Gastrocnemius medialis (tissue), 4 donors: ENCODE measurements around the gene FOXB1. TPM values are rescaled to one million over a fixed set of nuclear protein-coding genes. Genes with fewer than 3 reads are reported as not detected.

Experiments
- ATAC-seq, 2 donors: fragments of 150-250 bp; one replicate each; pipeline ENCODE4 v1.9.1; 2016
- DNase-seq, 2 donors: peaks; one replicate each; pipeline ENCODE4 v3.0.0-alpha.2; 2019
- H3K27ac ChIP-seq, 4 donors: fragments of 200-600 bp; sonication (generic); 1 replicate in 1 of 4; 2 replicates in 3 of 4; pipeline ENCODE4 v1.5.1; 2016 to 2018; ENCODE audit warnings: mild to moderate bottlenecking in 2 of 4, moderate library complexity in 1 of 4
- H3K27me3 ChIP-seq, 3 donors: fragments of 200-600 bp; sonication (generic) in 2 of 3; 1 replicate in 1 of 3; 2 replicates in 2 of 3; pipeline versions ENCODE4 v1.5.1 to v1.6.0; 2016 to 2019; ENCODE audit warnings: mild to moderate bottlenecking in 1 of 3, moderate library complexity in 1 of 3
- H3K36me3 ChIP-seq, 2 donors: fragments of 200-600 bp; sonication (generic) in 1 of 2; one replicate each; pipeline ENCODE4 v1.5.1; 2017 to 2018
- H3K4me1 ChIP-seq, 2 donors: fragments of 200-600 bp; sonication (generic) in 1 of 2; one replicate each; pipeline ENCODE4 v1.5.1; 2016 to 2017; ENCODE audit warnings: mild to moderate bottlenecking in 2 of 2
- H3K4me3 ChIP-seq, 4 donors: fragments of 200-600 bp; sonication (generic) in 3 of 4; 1 replicate in 1 of 4; 2 replicates in 3 of 4; pipeline ENCODE4 v1.5.1; 2016 to 2019; ENCODE audit warnings: mild to moderate bottlenecking in 2 of 4
- H3K9me3 ChIP-seq, 3 donors: fragments of 200-600 bp; sonication (generic) in 2 of 3; 1 replicate in 1 of 3; 2 replicates in 2 of 3; pipeline ENCODE4 v1.5.1; 2016 to 2019
- POLR2A ChIP-seq, 2 donors: fragments of 450-650 bp; IDR thresholded peaks; one replicate each; pipeline ENCODE4 v1.6.1; 2017; ENCODE audit warnings: antibody characterized with exemption in 2 of 2, mild to moderate bottlenecking in 2 of 2, moderate library complexity in 2 of 2
- in situ Hi-C, 4 donors: fragments of 200-750 bp; cut with MboI; loops; one replicate each; pipeline versions ENCODE4 v1.15.0 to v1.8.0; 2017; ENCODE audit warnings: low sequenced_read_pairs in 4 of 4
- intact Hi-C: fragments of 100-400 bp; cut with DNase I; formaldehyde crosslinking; loops from one replicate; pipeline ENCODE4 v1.15.1; 2023; ENCODE audit warnings: low total_unique reads
- total RNA-seq, 4 donors: library from RNA; depleted of rRNA; stranded (reverse); fragments of >200 nt; gene quantifications; one replicate each; pipeline versions ENCODE4 v1.1.0 to v1.2.3, GENCODE V29; 2016
- TF ChIP-seq, protein P1 (sequence below), 5 experiments: fragments of 450-650 bp in 3 of 5; fragments of 200-600 bp in 2 of 5; sonication (generic) in 2 of 5; IDR thresholded peaks in 4 of 5; conservative IDR thresholded peaks in 1 of 5; 1 replicate in 4 of 5; 2 replicates in 1 of 5; pipeline ENCODE4 v1.5.1; 2016 to 2019; ENCODE audit warnings: antibody characterized with exemption in 5 of 5, mild to moderate bottlenecking in 3 of 5, moderate library complexity in 3 of 5

Gene FOXB1
- total RNA-seq, 4 donors from 2014 or later, result not detected

DNA sequence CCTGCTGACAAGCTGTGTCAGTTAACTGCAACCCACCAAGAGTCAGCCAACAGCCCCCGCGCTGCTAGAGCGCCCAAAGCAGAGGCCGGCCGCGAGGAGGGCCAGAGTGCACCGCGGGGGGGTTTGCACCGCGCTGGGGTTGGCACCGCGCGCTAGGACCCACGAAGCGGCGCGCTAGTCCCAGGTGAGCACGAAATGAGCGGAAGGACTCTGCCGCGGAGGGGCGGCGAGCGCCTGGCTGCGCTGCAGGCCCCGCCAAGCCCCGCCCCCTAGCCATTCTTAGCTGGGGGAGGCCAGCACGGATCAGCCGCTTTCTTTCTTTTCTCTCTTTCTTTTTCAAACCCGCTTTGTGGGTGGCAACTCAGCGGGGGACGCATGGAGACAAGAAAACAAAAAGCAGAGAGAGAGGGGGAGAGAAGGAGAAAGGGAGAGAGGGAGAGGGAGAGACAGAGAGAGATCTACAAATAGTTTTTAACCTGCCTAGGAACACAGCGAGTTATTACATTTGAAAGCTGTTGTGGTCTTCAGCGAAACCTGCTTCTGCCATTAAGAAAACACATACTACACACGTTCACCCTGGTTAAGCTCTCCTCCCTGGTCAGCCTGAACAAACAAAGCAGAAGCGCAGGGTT is 6.9 kb upstream of the FOXB1 start:
- intact Hi-C loops, result no loop called here

DNA sequence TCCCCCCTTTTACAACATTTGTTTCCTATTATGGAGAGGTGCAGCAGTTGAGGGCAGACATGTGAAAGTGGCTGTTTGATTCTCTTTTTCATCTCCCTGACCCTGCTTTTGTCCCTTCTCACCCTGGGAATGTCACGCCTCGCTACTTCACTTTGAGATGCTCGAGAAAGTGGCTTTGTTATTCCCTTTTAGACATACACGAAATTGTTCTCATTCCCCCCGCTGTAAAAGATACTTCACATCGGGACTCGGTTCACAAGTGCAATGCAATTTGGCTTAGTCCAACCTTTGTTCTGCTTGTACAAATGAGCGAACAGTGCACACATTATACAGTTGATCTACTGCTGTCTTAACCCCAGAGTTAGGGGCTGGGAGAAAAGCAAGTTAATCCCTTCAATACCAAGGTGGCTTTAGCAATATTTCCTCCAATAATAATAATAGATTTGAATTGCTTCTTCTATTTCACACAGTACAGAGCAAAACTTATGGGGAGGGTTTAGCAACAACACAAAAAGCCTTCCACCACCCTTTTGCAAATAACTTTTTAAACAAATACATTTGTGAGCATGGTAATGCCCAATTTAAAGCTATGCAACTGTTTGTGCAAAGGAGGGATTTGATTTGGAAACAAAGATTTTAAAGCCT is 5.7 kb upstream of the FOXB1 start:
- H3K36me3 ChIP-seq, result no peaks in the 10 kb centered on the region
- no peaks in the 10 kb centered on the region for H3K9me3 ChIP-seq
- H3K4me3 ChIP-seq, result no peak overlapping the region
- H3K27me3 ChIP-seq, result peaks cover 99 to 100% (median 100%) of the 10 kb centered on the region in 3 donors
- TF ChIP-seq POLR2A (IDR thresholded peaks at IDR 0.05), result no peak
- TF ChIP-seq, protein P1, sequence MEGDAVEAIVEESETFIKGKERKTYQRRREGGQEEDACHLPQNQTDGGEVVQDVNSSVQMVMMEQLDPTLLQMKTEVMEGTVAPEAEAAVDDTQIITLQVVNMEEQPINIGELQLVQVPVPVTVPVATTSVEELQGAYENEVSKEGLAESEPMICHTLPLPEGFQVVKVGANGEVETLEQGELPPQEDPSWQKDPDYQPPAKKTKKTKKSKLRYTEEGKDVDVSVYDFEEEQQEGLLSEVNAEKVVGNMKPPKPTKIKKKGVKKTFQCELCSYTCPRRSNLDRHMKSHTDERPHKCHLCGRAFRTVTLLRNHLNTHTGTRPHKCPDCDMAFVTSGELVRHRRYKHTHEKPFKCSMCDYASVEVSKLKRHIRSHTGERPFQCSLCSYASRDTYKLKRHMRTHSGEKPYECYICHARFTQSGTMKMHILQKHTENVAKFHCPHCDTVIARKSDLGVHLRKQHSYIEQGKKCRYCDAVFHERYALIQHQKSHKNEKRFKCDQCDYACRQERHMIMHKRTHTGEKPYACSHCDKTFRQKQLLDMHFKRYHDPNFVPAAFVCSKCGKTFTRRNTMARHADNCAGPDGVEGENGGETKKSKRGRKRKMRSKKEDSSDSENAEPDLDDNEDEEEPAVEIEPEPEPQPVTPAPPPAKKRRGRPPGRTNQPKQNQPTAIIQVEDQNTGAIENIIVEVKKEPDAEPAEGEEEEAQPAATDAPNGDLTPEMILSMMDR (IDR thresholded peaks at IDR 0.05 in 4 of 5, conservative IDR thresholded peaks at IDR 0.05 in 1 of 5), result no peak
- DNase-seq, result no peak
- H3K4me1 ChIP-seq, result peaks cover 4 to 18% of the 10 kb centered on the region in 2 donors
- no peak for ATAC-seq
- H3K27ac ChIP-seq, result no peak overlapping the region
- intact Hi-C loops, result no loop called here
- in situ Hi-C loops, result no loop called here

More for the DNA sequence above, 6.9 kb upstream of the FOXB1 start:
- in situ Hi-C loops, result no loop called here
- ATAC-seq, result no peak
- Histone ChIP-seq H3K4me1 (peaks cover 4 to 18% of the 10 kb centered on the region in 2 donors), H3K27me3 (peaks cover 97 to 100% (median 99%) of the 10 kb centered on the region in 3 donors), H3K36me3 (no peaks in the 10 kb centered on the region), H3K4me3 (peak overlapping the region; percentile 25 to 57 (median 32)), H3K9me3 (no peaks in the 10 kb centered on the region), H3K27ac (no peak overlapping the region)
- TF ChIP-seq POLR2A (IDR thresholded peaks at IDR 0.05), result no peak
- TF ChIP-seq, protein P1 (IDR thresholded peaks at IDR 0.05 in 4 of 5, conservative IDR thresholded peaks at IDR 0.05 in 1 of 5), result no peak
- no peak for DNase-seq

DNA sequence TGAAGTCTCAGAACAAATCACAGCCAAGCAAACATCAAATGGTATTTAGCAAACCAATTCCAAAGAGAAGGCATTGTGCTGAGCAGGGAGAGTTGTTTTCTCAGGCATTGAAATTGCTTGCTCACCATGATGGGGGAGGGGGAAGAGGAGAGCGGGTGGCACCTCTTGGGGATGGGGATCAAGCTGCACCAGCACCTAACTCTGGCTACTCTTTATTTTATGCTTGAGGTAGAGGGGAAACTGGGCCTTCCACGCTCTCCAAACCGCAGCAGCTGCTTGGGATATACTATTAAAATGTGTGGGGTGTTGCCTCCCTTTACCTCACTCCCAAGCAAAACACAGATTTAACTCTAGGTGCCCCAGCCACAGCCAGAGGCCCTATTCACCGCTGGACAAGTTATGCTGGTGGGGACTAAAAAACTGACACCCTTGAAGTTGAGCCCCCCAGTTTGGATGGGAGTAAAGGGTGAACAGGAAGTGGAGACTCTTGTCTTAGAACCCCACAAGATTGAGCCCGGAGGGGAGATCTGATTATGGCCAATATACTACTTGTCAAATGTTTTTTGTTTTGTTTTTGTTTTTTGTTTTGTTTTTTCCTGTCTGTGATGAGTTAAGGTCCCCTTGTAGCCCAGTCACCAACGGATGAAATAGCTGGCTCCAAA is 5.0 kb upstream of the FOXB1 start:
- H3K27me3 ChIP-seq, result peaks cover 99 to 100% (median 100%) of the 10 kb centered on the region in 3 donors
- in situ Hi-C loops (no loop called here), intact Hi-C loops (no loop called here)
- TF ChIP-seq POLR2A (IDR thresholded peaks at IDR 0.05), result no peak
- TF ChIP-seq, protein P1 (IDR thresholded peaks at IDR 0.05 in 4 of 5, conservative IDR thresholded peaks at IDR 0.05 in 1 of 5), result no peak
- no peak overlapping the region for H3K4me3 ChIP-seq
- no peaks in the 10 kb centered on the region for H3K9me3 ChIP-seq
- no peaks in the 10 kb centered on the region for H3K36me3 ChIP-seq
- no peak for ATAC-seq
- H3K4me1 ChIP-seq, result peaks cover 7 to 24% of the 10 kb centered on the region in 2 donors
- no peak overlapping the region for H3K27ac ChIP-seq
- DNase-seq, result no peak

DNA sequence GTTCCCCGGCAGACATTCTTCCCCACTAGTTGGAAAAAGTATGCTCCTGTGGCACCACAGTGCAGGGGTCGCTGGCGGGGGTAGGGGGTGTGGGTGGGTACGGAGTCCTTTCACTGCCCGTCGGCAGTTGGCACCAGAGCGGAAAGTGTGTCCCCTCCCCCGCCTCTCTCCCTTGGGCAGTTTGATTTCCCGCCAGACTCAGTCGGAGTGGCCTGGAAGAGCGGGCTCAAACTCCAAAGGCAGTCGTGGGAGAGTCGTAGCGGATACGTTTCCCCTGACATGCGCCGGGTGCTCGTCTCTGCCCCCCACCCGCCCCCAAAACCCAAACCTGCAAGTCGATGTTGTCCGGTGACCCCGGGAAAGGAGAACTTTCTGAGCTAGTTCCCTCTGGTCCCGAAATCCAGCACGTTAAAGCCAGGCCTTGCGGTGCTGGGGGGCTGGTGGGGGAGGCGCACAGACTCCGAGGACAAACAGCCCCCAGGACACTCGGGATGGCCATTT is 4.4 kb upstream of the FOXB1 start:
- in situ Hi-C loops (no loop called here), intact Hi-C loops (no loop called here)
- Histone ChIP-seq H3K4me1 (peaks cover 13 to 29% of the 10 kb centered on the region in 2 donors), H3K4me3 (no peak overlapping the region), H3K9me3 (no peaks in the 10 kb centered on the region), H3K27ac (no peak overlapping the region), H3K36me3 (no peaks in the 10 kb centered on the region), H3K27me3 (peaks cover 99 to 100% (median 100%) of the 10 kb centered on the region in 3 donors)
- DNase-seq (no peak), ATAC-seq (no peak)
- TF ChIP-seq POLR2A (IDR thresholded peaks at IDR 0.05), result no peak
- TF ChIP-seq, protein P1 (IDR thresholded peaks at IDR 0.05 in 4 of 5, conservative IDR thresholded peaks at IDR 0.05 in 1 of 5), result no peak
